GM23338 (cell line): ENCODE data around the gene ZSWIM9.

Source experiments
- CREB1 ChIP-seq: fragments of 250-450 bp; sonication (Bioruptor Pico); IDR thresholded peaks from 2 replicates; pipeline ENCODE4 v1.5.0; 2020; ENCODE audit warnings: low read depth, mild to moderate bottlenecking, moderate library complexity
- CTCF ChIP-seq, 2 experiments: fragments of 200-600 bp in 1 of 2; sonication (generic) in 1 of 2; conservative IDR thresholded peaks; 2 replicates each; pipeline versions ENCODE4 v1.5.1 to v1.6.1; 2016 to 2017; ENCODE audit warnings: antibody characterized with exemption in 2 of 2, low read depth in 2 of 2, mild to moderate bottlenecking in 2 of 2, moderate library complexity in 1 of 2
- EZH2 ChIP-seq: fragments of 200-600 bp; sonication (generic); IDR thresholded peaks from one replicate; pipeline ENCODE4 v1.8.0; 2017; ENCODE audit warnings: antibody characterized with exemption, mild to moderate bottlenecking, low read depth; ENCODE audit not compliant: unreplicated experiment
- EZH2phosphoT487 ChIP-seq: fragments of 200-600 bp; sonication (generic); IDR thresholded peaks from one replicate; pipeline ENCODE4 v1.8.1; 2018; ENCODE audit warnings: antibody characterized with exemption; ENCODE audit not compliant: unreplicated experiment
- JUNB ChIP-seq: IDR thresholded peaks from one replicate; pipeline ENCODE4 v1.6.1; 2016; ENCODE audit warnings: antibody characterized with exemption; ENCODE audit not compliant: unreplicated experiment
- NANOG ChIP-seq: IDR thresholded peaks from 2 replicates; pipeline ENCODE4 v1.6.1; 2016; ENCODE audit warnings: antibody characterized with exemption, borderline replicate concordance
- POLR2AphosphoS5 ChIP-seq: IDR thresholded peaks from 2 replicates; pipeline ENCODE4 v1.6.1; 2016; ENCODE audit warnings: antibody characterized with exemption, low read depth
- ZNF114 ChIP-seq: fragments of 250-450 bp; sonication (Bioruptor Pico); IDR thresholded peaks from 2 replicates; pipeline ENCODE4 v1.5.0; 2020; ENCODE audit warnings: mild to moderate bottlenecking, moderate library complexity
- ZNF331 ChIP-seq: fragments of 250-450 bp; sonication (Bioruptor Pico); IDR thresholded peaks from 2 replicates; pipeline ENCODE4 v1.5.0; 2020; ENCODE audit warnings: low read depth, mild to moderate bottlenecking, moderate library complexity
- TF ChIP-seq, protein P1 (sequence below): IDR thresholded peaks from 2 replicates; pipeline ENCODE4 v1.6.1; 2016; ENCODE audit warnings: antibody characterized with exemption
- TF ChIP-seq, protein P2 (sequence below): IDR thresholded peaks from one replicate; pipeline ENCODE4 v1.6.1; 2018; ENCODE audit warnings: antibody characterized with exemption; ENCODE audit not compliant: unreplicated experiment

- TF ChIP-seq CTCF (conservative IDR thresholded peaks at IDR 0.05; ENCODE audit: low read depth in 2 of 2) (no peak), EZH2 (no peak), JUNB (no peak), POLR2AphosphoS5 (no peak), EZH2phosphoT487 (no peak), ZNF114 (CRISPR knock-in tag) (no peak), CREB1 (no peak), NANOG (no peak), ZNF331 (no peak)
- TF ChIP-seq, protein P1, sequence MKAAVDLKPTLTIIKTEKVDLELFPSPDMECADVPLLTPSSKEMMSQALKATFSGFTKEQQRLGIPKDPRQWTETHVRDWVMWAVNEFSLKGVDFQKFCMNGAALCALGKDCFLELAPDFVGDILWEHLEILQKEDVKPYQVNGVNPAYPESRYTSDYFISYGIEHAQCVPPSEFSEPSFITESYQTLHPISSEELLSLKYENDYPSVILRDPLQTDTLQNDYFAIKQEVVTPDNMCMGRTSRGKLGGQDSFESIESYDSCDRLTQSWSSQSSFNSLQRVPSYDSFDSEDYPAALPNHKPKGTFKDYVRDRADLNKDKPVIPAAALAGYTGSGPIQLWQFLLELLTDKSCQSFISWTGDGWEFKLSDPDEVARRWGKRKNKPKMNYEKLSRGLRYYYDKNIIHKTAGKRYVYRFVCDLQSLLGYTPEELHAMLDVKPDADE, result no peak
- TF ChIP-seq, protein P2, sequence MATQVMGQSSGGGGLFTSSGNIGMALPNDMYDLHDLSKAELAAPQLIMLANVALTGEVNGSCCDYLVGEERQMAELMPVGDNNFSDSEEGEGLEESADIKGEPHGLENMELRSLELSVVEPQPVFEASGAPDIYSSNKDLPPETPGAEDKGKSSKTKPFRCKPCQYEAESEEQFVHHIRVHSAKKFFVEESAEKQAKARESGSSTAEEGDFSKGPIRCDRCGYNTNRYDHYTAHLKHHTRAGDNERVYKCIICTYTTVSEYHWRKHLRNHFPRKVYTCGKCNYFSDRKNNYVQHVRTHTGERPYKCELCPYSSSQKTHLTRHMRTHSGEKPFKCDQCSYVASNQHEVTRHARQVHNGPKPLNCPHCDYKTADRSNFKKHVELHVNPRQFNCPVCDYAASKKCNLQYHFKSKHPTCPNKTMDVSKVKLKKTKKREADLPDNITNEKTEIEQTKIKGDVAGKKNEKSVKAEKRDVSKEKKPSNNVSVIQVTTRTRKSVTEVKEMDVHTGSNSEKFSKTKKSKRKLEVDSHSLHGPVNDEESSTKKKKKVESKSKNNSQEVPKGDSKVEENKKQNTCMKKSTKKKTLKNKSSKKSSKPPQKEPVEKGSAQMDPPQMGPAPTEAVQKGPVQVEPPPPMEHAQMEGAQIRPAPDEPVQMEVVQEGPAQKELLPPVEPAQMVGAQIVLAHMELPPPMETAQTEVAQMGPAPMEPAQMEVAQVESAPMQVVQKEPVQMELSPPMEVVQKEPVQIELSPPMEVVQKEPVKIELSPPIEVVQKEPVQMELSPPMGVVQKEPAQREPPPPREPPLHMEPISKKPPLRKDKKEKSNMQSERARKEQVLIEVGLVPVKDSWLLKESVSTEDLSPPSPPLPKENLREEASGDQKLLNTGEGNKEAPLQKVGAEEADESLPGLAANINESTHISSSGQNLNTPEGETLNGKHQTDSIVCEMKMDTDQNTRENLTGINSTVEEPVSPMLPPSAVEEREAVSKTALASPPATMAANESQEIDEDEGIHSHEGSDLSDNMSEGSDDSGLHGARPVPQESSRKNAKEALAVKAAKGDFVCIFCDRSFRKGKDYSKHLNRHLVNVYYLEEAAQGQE, result no peak
Measured at GRCh38 chr19:48168689-48169088, 1.8 kb upstream of the ZSWIM9 start.
